ENCODE measurements around the gene PKD1.

PKD1 gene

DNA sequence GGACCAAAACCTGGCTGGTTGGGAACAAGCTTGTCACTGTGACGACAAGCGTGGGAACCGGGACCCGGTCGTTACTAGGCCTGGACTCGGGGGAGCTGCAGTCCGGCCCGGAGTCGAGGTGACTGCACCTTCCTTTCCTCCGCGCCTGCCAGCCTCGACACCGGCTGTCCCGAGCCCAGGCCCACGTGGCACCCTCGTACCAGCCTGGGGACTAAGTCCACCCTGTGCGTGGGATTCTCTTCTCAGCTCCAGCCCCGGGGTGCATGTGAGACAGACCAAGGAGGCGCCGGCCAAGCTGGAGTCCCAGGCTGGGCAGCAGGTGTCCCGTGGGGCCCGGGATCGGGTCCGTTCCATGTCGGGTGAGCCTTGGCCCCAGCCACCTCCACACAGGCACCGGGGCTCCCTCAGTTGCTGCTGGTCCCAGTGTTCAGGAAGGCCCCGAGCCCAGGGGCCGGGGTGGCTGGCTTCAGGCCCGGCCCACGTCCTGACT lies 56.3 kb downstream of the PKD1 start:
- Mint-ChIP-seq H3K27me3 (ENCODE audit: low read depth) (no peaks in the 10 kb centered on the region), H3K27ac (no peak overlapping the region), H3K9me3 (no peaks in the 10 kb centered on the region), H3K36me3 (ENCODE audit: low read depth) (peaks cover 30% of the 10 kb centered on the region), H3K4me1 (peaks cover 11% of the 10 kb centered on the region), H3K4me3 (no peak overlapping the region)
- TF ChIP-seq, protein P1, sequence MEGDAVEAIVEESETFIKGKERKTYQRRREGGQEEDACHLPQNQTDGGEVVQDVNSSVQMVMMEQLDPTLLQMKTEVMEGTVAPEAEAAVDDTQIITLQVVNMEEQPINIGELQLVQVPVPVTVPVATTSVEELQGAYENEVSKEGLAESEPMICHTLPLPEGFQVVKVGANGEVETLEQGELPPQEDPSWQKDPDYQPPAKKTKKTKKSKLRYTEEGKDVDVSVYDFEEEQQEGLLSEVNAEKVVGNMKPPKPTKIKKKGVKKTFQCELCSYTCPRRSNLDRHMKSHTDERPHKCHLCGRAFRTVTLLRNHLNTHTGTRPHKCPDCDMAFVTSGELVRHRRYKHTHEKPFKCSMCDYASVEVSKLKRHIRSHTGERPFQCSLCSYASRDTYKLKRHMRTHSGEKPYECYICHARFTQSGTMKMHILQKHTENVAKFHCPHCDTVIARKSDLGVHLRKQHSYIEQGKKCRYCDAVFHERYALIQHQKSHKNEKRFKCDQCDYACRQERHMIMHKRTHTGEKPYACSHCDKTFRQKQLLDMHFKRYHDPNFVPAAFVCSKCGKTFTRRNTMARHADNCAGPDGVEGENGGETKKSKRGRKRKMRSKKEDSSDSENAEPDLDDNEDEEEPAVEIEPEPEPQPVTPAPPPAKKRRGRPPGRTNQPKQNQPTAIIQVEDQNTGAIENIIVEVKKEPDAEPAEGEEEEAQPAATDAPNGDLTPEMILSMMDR (IDR thresholded peaks at IDR 0.05; ENCODE audit: unreplicated experiment in 3 of 3) = no peak

DNA sequence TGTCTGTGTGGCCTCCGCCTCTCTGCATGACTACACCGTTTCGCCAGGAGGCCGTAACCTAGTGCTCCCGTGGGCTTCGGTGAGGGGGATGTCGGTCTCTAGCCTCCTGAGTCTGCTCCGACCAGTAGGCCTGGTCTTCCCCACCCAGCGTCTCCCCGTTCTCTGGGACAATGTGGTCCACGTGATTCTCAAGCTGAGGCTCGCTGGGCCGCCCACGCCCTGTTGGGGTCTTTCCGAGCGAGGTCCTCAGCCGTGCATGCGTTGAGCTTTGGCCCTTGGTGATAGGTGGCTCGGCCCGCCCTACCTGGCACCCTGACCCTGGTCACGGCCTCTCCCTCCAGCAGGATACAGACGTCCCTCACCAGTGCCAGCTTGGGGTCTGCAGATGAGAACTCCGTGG lies 57.0 kb downstream of the PKD1 start:
- no peak overlapping the region for H3K4me3 Mint-ChIP-seq
- no peaks in the 10 kb centered on the region for H3K9me3 Mint-ChIP-seq
- no peak overlapping the region for H3K27ac Mint-ChIP-seq
- no peaks in the 10 kb centered on the region for H3K27me3 Mint-ChIP-seq (ENCODE audit: low read depth)
- H3K36me3 Mint-ChIP-seq (ENCODE audit: low read depth) = peaks cover 31% of the 10 kb centered on the region
- TF ChIP-seq, protein P1 (IDR thresholded peaks at IDR 0.05; ENCODE audit: unreplicated experiment in 3 of 3) = no peak
- peaks cover 11% of the 10 kb centered on the region for H3K4me1 Mint-ChIP-seq

DNA sequence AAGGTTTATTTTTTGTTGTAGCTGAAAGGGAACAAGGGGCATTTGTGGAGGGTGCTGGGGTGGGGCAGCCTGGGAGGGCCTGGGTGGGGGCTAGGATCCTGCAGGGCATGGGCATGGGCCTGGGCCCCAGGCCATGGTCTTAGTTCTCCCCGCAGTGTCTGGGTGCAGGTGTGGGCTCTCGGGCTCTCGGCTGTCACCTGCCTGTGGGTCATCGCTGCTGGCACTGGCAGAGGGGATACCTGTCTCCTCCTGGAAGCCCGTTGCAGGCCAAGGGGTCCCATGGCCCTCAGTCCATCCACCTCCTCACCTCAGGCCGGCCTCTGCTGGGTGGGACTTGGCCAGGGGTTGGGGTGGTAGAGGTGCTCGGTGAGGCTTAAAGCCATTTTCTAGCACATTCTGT lies 57.6 kb downstream of the PKD1 start:
- Mint-ChIP-seq H3K36me3 (ENCODE audit: low read depth) (peaks cover 30% of the 10 kb centered on the region), H3K27ac (no peak overlapping the region), H3K4me1 (peaks cover 9% of the 10 kb centered on the region), H3K4me3 (no peak overlapping the region), H3K27me3 (ENCODE audit: low read depth) (no peaks in the 10 kb centered on the region), H3K9me3 (no peaks in the 10 kb centered on the region)
- TF ChIP-seq, protein P1 (IDR thresholded peaks at IDR 0.05; ENCODE audit: unreplicated experiment in 3 of 3) = no peak

DNA sequence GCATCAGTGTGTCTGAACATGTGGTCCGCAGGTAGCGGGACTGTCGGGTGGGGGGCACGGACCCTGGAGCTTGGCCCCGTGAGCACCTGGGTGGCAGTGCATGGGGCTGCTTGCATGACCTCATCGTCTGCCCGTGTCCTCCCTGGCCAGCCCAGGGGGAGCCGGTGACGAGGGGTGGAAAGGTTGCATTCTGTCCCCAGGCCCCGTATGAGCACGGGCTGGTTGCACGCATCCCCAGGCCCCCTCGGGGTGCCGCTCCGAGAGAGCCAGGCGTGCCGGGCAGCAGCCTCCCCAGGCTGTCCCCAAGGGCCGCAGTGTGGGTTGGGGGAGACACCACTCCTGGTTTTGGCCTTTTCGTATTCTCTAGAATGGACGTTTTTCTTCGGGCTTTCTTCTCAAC lies 58.0 kb downstream of the PKD1 start:
- TF ChIP-seq, protein P1 (IDR thresholded peaks at IDR 0.05; ENCODE audit: unreplicated experiment in 3 of 3) = no peak
- Mint-ChIP-seq H3K36me3 (ENCODE audit: low read depth) (peaks cover 28% of the 10 kb centered on the region), H3K4me1 (peaks cover 7% of the 10 kb centered on the region), H3K4me3 (no peak overlapping the region), H3K9me3 (no peaks in the 10 kb centered on the region), H3K27ac (no peak overlapping the region), H3K27me3 (ENCODE audit: low read depth) (no peaks in the 10 kb centered on the region)

DNA sequence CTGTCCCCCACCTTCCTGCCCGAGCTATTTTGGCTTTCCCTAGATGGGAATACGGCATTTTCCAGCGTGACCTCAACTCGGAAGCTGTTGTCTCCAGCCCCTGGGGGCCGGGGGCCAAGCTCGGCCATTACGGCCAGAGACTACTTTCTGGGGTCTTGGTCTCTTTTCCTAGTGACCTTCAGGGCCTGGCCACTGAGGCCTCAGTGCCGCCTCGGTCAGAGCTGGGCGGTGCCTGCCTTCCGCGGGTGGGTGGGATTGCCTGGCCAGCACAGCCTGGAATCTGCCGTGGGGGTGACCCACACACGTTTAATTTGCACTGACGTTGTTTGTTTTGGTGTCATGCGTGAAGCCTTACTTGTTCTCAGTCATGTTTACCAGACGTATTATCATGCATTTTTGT lies 58.7 kb downstream of the PKD1 start:
- Mint-ChIP-seq H3K9me3 (no peaks in the 10 kb centered on the region), H3K36me3 (ENCODE audit: low read depth) (peaks cover 25% of the 10 kb centered on the region), H3K4me1 (no peaks in the 10 kb centered on the region), H3K27ac (no peak overlapping the region), H3K4me3 (no peak overlapping the region), H3K27me3 (ENCODE audit: low read depth) (no peaks in the 10 kb centered on the region)
- TF ChIP-seq, protein P1 (IDR thresholded peaks at IDR 0.05; ENCODE audit: unreplicated experiment in 3 of 3) = no peak

DNA sequence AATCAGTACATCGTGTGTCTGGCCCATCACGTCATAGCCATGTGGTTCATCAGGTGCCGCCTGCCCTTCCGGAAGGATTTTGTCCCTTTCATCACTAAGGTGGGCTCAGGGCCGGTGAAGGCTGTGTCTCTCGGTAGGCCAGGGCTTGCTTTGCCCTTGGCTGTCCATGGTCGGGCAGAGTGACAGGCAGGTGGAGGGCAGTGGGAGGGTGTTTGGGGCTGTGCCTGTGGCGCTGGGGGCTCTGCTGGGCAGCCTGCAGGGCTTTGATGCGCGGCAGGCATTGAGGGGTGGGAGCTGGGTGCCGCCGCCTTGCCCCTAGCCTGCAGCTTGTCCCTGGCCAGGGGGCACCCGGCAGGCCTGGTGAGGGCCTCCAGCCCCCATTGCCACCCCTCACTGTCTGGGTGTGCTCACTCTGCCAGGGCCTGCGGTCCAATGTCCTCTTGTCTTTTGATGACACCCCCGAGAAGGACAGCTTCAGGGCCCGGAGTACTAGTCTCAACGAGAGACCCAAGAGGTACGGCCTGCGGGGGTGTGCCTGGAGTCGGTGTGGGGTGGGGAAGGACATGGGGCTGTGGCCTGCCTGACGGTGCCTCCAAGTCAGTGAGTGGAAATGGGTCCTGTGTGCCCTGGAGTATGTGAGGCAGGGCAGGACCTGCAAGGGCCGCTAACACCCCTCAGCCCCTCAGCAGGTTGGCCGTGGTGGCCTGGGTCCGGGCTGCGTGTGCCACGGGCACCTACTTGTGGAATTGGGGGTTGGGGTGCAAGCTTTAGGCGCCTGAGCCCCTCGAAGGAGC lies 59.4 kb downstream of the PKD1 start:
- Mint-ChIP-seq H3K27me3 (ENCODE audit: low read depth) (no peaks in the 10 kb centered on the region), H3K9me3 (no peaks in the 10 kb centered on the region), H3K4me3 (no peak overlapping the region), H3K36me3 (ENCODE audit: low read depth) (peaks cover 27% of the 10 kb centered on the region), H3K27ac (no peak overlapping the region), H3K4me1 (no peaks in the 10 kb centered on the region)
- TF ChIP-seq, protein P1 (IDR thresholded peaks at IDR 0.05; ENCODE audit: unreplicated experiment in 3 of 3) = no peak
